K562 (cell line): Measurements from ENCODE around the gene NSMF. TPM values are rescaled to one million over a fixed set of nuclear protein-coding genes. Genes with fewer than 3 reads are reported as not detected.
A peak's percentile ranks its signal among the peaks of the same experiment; 100 is the strongest.

ENCODE experiments used
- ATAC-seq: fragments of 200-7000 bp; cut with Tn5 transposase; 3 replicates; pipeline ENCODE4 v1.9.1; 2020; ENCODE audit warnings: moderate library complexity
- BruUV-seq: library from RNA; stranded (reverse); fragments of 400-500 nt; replicated peaks from 2 replicates; lab custom pipeline; 2021; lab: Mats Ljungman, UMichigan
- CTCF ChIA-PET: fragments of 300-600 bp; formaldehyde crosslinking; extraction: SDS; loops from one replicate; lab custom pipeline; 2021; ENCODE audit warnings: low intra/inter-chr PET ratio; lab: Yijun Ruan, JAX
- POLR2A ChIA-PET: fragments of 300-600, 350-650 bp; sonication (Branson Sonifier 250); formaldehyde crosslinking; extraction: SDS; loops from one replicate; lab custom pipeline; 2021; ENCODE audit warnings: antibody characterized with exemption, inconsistent platforms; lab: Yijun Ruan, JAX
- DNase-seq, 4 experiments: peaks; one replicate each; pipeline versions ENCODE4 v3.0.0 to v3.0.0-alpha.2; 2011 to 2018; ENCODE audit warnings: low spot score in 3 of 4, mixed read lengths in 3 of 4; ENCODE audit errors: extremely low read depth in 1 of 4
- FAIRE-seq: peaks from 2 replicates; lab custom pipeline; 2011; peaks lifted over from hg19 to GRCh38; lab: Jason Lieb, UNC
- H2AFZ ChIP-seq: 2 replicates; pipeline ENCODE4 v1.6.0; 2011; ENCODE audit warnings: low read depth, low read length, control low read depth, inconsistent platforms
- H3K27ac ChIP-seq: fragments of 200-600 bp; 3 replicates; pipeline ENCODE4 v1.8.0; 2011; ENCODE audit warnings: low read depth, mild to moderate bottlenecking, control low read depth, inconsistent platforms, low read length, moderate library complexity, mixed read lengths; ENCODE audit errors: extremely low read depth
- H3K27me3 ChIP-seq, 2 experiments: fragments of 300-600 bp in 1 of 2; 2 replicates in 1 of 2; 3 replicates in 1 of 2; pipeline versions ENCODE4 v1.6.0 to v1.8.0; 2011; ENCODE audit warnings: inconsistent platforms in 2 of 2, low read length in 2 of 2, mild to moderate bottlenecking in 1 of 2, mixed read lengths in 1 of 2, moderate library complexity in 1 of 2; ENCODE audit not compliant: control insufficient read depth in 2 of 2, insufficient read depth in 2 of 2
- H3K36me3 ChIP-seq: fragments of 300-600 bp; 3 replicates; pipeline ENCODE4 v1.8.0; 2011; ENCODE audit warnings: mild to moderate bottlenecking, low read length, inconsistent platforms; ENCODE audit not compliant: control insufficient read depth, insufficient read depth
- H3K4me1 ChIP-seq, 2 experiments: fragments of 200-600 bp in 1 of 2; replicated peaks in 1 of 2; 2 replicates in 1 of 2; 3 replicates in 1 of 2; pipeline versions ENCODE4 v1.5.1 to v1.8.0; 2011; ENCODE audit warnings: inconsistent platforms in 2 of 2, low read length in 2 of 2, mild to moderate bottlenecking in 1 of 2, mixed read lengths in 1 of 2, moderate library complexity in 1 of 2; ENCODE audit not compliant: control insufficient read depth in 2 of 2, insufficient read depth in 2 of 2
- H3K4me2 ChIP-seq: 2 replicates; pipeline ENCODE4 v1.6.1; 2011; ENCODE audit warnings: low read length, control low read depth, inconsistent platforms, mixed read lengths; ENCODE audit not compliant: insufficient read depth
- H3K4me3 ChIP-seq: fragments of 200-600 bp; sonication (generic), shearing (Covaris generic); 2 replicates; pipeline ENCODE4 v1.5.1; 2016; ENCODE audit warnings: control low read depth, inconsistent platforms
- H3K79me2 ChIP-seq: fragments of 200-600 bp; 3 replicates; pipeline ENCODE4 v1.8.0; 2011; ENCODE audit warnings: low read length, inconsistent platforms; ENCODE audit not compliant: control insufficient read depth, insufficient read depth
- H3K9ac ChIP-seq, 2 experiments: 2 replicates each; pipeline versions ENCODE4 v1.6.0 to v1.6.1; 2011; ENCODE audit warnings: low read depth in 2 of 2, low read length in 2 of 2, control low read depth in 1 of 2, inconsistent platforms in 1 of 2, mild to moderate bottlenecking in 1 of 2, mixed read lengths in 1 of 2; ENCODE audit not compliant: insufficient read depth in 1 of 2
- H3K9me1 ChIP-seq: one replicate; pipeline ENCODE4 v1.6.0; 2011; ENCODE audit warnings: inconsistent platforms, mild to moderate bottlenecking, low read length, moderate library complexity; ENCODE audit not compliant: control insufficient read depth, insufficient read depth
- H3K9me3 ChIP-seq: replicated peaks from 2 replicates; pipeline ENCODE4 v1.5.1; 2011; ENCODE audit warnings: low read depth, low read length, inconsistent platforms; ENCODE audit not compliant: control insufficient read depth, insufficient read depth
- H4K20me1 ChIP-seq: replicated peaks from 2 replicates; pipeline ENCODE4 v1.6.1; 2011; ENCODE audit warnings: low read length, inconsistent platforms, mixed read lengths; ENCODE audit not compliant: control insufficient read depth, insufficient read depth
- ADNP ChIP-seq: fragments of 200-800 bp; sonication (Bioruptor generic); IDR thresholded peaks from 2 replicates; pipeline ENCODE4 v1.6.1; 2016; ENCODE audit warnings: missing genetic modification characterization, missing compliant biosample characterization
- MTA3 ChIP-seq: fragments of 450-650 bp; formaldehyde crosslinking; IDR thresholded peaks from 2 replicates; pipeline ENCODE4 v1.6.1; 2017; ENCODE audit warnings: mild to moderate bottlenecking, borderline replicate concordance
- SIX5 ChIP-seq, 2 experiments: IDR thresholded peaks; 2 replicates each; pipeline ENCODE4 v1.6.1; 2011; ENCODE audit warnings: low read length in 2 of 2, borderline replicate concordance in 1 of 2, low read depth in 1 of 2, mild to moderate bottlenecking in 1 of 2, moderate library complexity in 1 of 2; ENCODE audit not compliant: insufficient read depth in 1 of 2
- SNIP1 ChIP-seq: fragments of 450-650 bp; IDR thresholded peaks from 2 replicates; pipeline ENCODE4 v1.7.1; 2017; ENCODE audit warnings: low read depth, mild to moderate bottlenecking
- TBP ChIP-seq: optimal IDR thresholded peaks from 2 replicates; pipeline ENCODE3; 2011; ENCODE audit warnings: low read depth, low read length, improper control_type of control experiment
- WHSC1 ChIP-seq: IDR thresholded peaks from one replicate; pipeline ENCODE4 v1.6.1; 2012; ENCODE audit warnings: low read length, control low read depth, inconsistent platforms
- ZFP36 ChIP-seq: fragments of 150-350 bp; IDR thresholded peaks from 2 replicates; pipeline ENCODE4 v1.6.1; 2018; ENCODE audit warnings: low read length, low read depth; ENCODE audit not compliant: partially characterized antibody
- WGBS: fragments of 100-300 bp; shearing (Covaris generic); methylation state at CpG from one replicate; pipeline ENCODE4 v1.1.6; 2016; ENCODE audit warnings: low coverage, mixed read lengths; ENCODE audit not compliant: insufficient coverage; ENCODE audit errors: missing lambda C conversion rate; 5-methylcytosine and 5-hydroxymethylcytosine counted together
- in situ Hi-C: fragments of 300-500 bp; cut with MboI; formaldehyde crosslinking; loops from 4 replicates; pipeline ENCODE4 v1.15.0; 2018; ENCODE audit warnings: inconsistent platforms, mixed read lengths
- intact Hi-C: fragments of 100-400 bp; cut with micrococcal nuclease; formaldehyde crosslinking; loops from 2 replicates; pipeline ENCODE4 v1.14.2; 2022
- polyA plus RNA-seq, 8 experiments: library from polyadenylated mRNA; depleted of rRNA in 4 of 8; stranded (reverse) in 5 of 8; unstranded in 3 of 8; fragments of >200 nt; fragmentation: Nextera tagmentation in 2 of 8; fragmentation: Illumina TruSeq in 1 of 8; extraction: Ambion mirVana in 2 of 8; extraction: Trizol in 1 of 8; gene quantifications; 2 replicates each; pipeline versions ENCODE4 v1.2.1 to v1.2.3, GENCODE V29; 2011 to 2014; ENCODE audit warnings: inconsistent platforms in 1 of 8, missing spikeins in 1 of 8
- total RNA-seq, 7 experiments: library from RNA; depleted of rRNA in 6 of 7; stranded (reverse); fragments of >200 nt in 6 of 7; fragmentation: Illumina TruSeq in 2 of 7; extraction: Trizol in 2 of 7; gene quantifications; 2 replicates each; pipeline versions ENCODE4 v1.2.1 to v1.2.3, GENCODE V29; 2011 to 2021; ENCODE audit warnings: low replicate concordance in 1 of 7
- TF ChIP-seq, protein P1 (sequence below): IDR thresholded peaks from 2 replicates; pipeline ENCODE4 v1.6.1; 2011; ENCODE audit not compliant: insufficient read length; ENCODE audit errors: extremely low read depth
- TF ChIP-seq, protein P2 (sequence below): sonication (generic); formaldehyde crosslinking; IDR thresholded peaks from 2 replicates; pipeline ENCODE4 v1.8.0; 2022; ENCODE audit warnings: mild to moderate bottlenecking, missing genetic modification reagents, borderline replicate concordance
- TF ChIP-seq, protein P3 (sequence below): fragments of 250-450 bp; sonication (Bioruptor Pico); IDR thresholded peaks from 2 replicates; pipeline ENCODE4 v1.5.0; 2022; ENCODE audit warnings: mild to moderate bottlenecking
- TF ChIP-seq, protein P4 (sequence below), 2 experiments: fragments of 150-350 bp in 1 of 2; IDR thresholded peaks; 2 replicates each; pipeline ENCODE4 v1.6.1; 2012 to 2016; ENCODE audit warnings: low read depth in 2 of 2, low read length in 2 of 2, mild to moderate bottlenecking in 1 of 2, moderate library complexity in 1 of 2

The NSMF gene
- total and polyA plus RNA-seq, 9 of the 15 experiments (the other 6 are each of a cell fraction or from before 2014, with no cell fraction given) = 0.20 to 82.7 (median 29.3) TPM

DNA sequence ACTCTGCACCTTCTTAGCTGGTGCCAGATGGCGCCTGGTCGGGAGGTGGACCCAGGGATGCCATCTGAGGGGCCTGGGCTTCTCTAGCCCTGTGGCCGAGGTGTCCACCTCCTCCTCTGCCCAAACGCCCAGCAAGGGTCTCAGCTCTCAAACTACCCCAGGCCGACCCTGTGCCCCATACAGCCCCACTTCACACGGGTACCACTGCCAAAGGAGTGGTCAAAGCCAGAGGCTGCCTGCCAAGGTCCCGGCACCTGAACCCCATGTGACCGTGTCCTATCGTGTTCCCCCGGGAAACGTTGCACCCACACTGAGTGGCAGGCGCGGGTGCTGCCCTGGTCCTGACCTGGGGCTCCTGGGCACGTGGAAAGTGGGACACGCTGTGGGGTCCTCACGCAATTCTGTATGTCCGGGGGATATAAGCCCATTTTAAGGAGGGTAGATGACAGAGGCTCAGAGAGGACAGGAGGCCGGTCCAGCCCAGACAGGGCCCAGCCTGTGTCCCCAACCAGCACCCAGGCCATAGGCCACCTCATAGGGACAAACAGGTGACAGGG is 19.9 kb downstream of the NSMF start:
- in situ Hi-C loops = no loop called here
- no peak overlapping the region for H3K4me2 ChIP-seq
- no peak for DNase-seq
- H3K79me2 ChIP-seq = no peaks in the 10 kb centered on the region
- ATAC-seq = no peak
- H3K4me3 ChIP-seq = no peak overlapping the region
- 23% methylated on average over 17 of the region's 18 CpGs for WGBS
- no peaks in the 10 kb centered on the region for H3K36me3 ChIP-seq
- BruUV-seq = no TSS peak
- H3K9me3 ChIP-seq = no peaks in the 10 kb centered on the region
- intact Hi-C loops = no loop called here
- peak overlapping the region in 1 of 2 experiments; percentile 32; a peak in 1 of 4 replicates for H3K9ac ChIP-seq
- no peaks in the 10 kb centered on the region for H4K20me1 ChIP-seq
- ChIA-PET POLR2A (no interaction called here), CTCF (no interaction called here)
- H3K9me1 ChIP-seq = no peaks in the 10 kb centered on the region
- H2AFZ ChIP-seq = no peak overlapping the region
- H3K27me3 ChIP-seq = no peaks in the 10 kb centered on the region
- peaks cover 14 to 59% of the 10 kb centered on the region in 2 experiments; a peak in 4 of 5 replicates for H3K4me1 ChIP-seq
- no peak overlapping the region for H3K27ac ChIP-seq
- FAIRE-seq = no peak
- TF ChIP-seq, protein P1, sequence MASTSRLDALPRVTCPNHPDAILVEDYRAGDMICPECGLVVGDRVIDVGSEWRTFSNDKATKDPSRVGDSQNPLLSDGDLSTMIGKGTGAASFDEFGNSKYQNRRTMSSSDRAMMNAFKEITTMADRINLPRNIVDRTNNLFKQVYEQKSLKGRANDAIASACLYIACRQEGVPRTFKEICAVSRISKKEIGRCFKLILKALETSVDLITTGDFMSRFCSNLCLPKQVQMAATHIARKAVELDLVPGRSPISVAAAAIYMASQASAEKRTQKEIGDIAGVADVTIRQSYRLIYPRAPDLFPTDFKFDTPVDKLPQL = no peak
- TF ChIP-seq ADNP (tag) (no peak), MTA3 (no peak), WHSC1 (no peak), SNIP1 (no peak), SIX5 (IDR thresholded peaks at IDR 0.05; ENCODE audit: borderline replicate concordance in 1 of 2, insufficient read depth in 1 of 2, low read depth in 1 of 2, low read length in 2 of 2) (no peak), TBP (no peak), ZFP36 (no peak)
- TF ChIP-seq, protein P2, sequence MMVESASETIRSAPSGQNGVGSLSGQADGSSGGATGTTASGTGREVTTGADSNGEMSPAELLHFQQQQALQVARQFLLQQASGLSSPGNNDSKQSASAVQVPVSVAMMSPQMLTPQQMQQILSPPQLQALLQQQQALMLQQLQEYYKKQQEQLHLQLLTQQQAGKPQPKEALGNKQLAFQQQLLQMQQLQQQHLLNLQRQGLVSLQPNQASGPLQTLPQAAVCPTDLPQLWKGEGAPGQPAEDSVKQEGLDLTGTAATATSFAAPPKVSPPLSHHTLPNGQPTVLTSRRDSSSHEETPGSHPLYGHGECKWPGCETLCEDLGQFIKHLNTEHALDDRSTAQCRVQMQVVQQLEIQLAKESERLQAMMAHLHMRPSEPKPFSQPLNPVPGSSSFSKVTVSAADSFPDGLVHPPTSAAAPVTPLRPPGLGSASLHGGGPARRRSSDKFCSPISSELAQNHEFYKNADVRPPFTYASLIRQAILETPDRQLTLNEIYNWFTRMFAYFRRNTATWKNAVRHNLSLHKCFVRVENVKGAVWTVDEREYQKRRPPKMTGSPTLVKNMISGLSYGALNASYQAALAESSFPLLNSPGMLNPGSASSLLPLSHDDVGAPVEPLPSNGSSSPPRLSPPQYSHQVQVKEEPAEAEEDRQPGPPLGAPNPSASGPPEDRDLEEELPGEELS (CRISPR knock-in tag) = no peak
- TF ChIP-seq, protein P3, sequence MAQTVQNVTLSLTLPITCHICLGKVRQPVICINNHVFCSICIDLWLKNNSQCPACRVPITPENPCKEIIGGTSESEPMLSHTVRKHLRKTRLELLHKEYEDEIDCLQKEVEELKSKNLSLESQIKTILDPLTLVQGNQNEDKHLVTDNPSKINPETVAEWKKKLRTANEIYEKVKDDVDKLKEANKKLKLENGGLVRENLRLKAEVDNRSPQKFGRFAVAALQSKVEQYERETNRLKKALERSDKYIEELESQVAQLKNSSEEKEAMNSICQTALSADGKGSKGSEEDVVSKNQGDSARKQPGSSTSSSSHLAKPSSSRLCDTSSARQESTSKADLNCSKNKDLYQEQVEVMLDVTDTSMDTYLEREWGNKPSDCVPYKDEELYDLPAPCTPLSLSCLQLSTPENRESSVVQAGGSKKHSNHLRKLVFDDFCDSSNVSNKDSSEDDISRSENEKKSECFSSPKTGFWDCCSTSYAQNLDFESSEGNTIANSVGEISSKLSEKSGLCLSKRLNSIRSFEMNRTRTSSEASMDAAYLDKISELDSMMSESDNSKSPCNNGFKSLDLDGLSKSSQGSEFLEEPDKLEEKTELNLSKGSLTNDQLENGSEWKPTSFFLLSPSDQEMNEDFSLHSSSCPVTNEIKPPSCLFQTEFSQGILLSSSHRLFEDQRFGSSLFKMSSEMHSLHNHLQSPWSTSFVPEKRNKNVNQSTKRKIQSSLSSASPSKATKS (CRISPR knock-in tag) = no peak
- TF ChIP-seq, protein P4, sequence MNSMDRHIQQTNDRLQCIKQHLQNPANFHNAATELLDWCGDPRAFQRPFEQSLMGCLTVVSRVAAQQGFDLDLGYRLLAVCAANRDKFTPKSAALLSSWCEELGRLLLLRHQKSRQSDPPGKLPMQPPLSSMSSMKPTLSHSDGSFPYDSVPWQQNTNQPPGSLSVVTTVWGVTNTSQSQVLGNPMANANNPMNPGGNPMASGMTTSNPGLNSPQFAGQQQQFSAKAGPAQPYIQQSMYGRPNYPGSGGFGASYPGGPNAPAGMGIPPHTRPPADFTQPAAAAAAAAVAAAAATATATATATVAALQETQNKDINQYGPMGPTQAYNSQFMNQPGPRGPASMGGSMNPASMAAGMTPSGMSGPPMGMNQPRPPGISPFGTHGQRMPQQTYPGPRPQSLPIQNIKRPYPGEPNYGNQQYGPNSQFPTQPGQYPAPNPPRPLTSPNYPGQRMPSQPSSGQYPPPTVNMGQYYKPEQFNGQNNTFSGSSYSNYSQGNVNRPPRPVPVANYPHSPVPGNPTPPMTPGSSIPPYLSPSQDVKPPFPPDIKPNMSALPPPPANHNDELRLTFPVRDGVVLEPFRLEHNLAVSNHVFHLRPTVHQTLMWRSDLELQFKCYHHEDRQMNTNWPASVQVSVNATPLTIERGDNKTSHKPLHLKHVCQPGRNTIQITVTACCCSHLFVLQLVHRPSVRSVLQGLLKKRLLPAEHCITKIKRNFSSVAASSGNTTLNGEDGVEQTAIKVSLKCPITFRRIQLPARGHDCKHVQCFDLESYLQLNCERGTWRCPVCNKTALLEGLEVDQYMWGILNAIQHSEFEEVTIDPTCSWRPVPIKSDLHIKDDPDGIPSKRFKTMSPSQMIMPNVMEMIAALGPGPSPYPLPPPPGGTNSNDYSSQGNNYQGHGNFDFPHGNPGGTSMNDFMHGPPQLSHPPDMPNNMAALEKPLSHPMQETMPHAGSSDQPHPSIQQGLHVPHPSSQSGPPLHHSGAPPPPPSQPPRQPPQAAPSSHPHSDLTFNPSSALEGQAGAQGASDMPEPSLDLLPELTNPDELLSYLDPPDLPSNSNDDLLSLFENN (IDR thresholded peaks at IDR 0.05; ENCODE audit: low read depth in 2 of 2, low read length in 2 of 2) = no peak
